ENCODE data around the gene AGBL5. TPM values are rescaled to one million over a fixed set of nuclear protein-coding genes. Genes with fewer than 3 reads are reported as not detected.

Gene AGBL5
- total RNA-seq, 1 experiment from 2014 or later: 40.0 TPM

DNA sequence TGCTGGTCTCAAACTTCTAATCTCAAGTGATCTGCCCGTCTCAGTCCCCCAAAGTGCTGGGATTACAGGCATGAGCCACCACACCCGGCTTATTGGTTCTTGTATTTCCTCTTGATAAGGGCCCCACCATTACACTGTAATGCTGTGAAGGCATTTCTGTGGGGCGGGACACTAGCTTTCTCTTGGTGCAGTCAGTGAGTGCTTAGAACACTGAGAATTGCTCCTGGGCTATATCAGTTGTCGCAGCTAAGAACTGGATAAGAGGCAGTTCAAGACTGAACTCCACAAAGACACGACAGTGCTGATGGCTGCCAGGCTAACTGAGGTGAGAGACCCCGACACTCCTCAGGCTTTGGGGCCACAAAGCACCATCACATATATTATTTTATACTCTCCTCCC, 37.2 kb downstream of the AGBL5 start:
- no peaks in the 10 kb centered on the region for H3K79me2 ChIP-seq (ENCODE audit: insufficient read depth, low read length)
- H3K9ac ChIP-seq (ENCODE audit: low read length): no peak overlapping the region
- DNase-seq (ENCODE audit: low read depth, low spot score) (no peak), ATAC-seq (no peak)
- no peaks in the 10 kb centered on the region for H3K9me2 ChIP-seq (ENCODE audit: insufficient read depth)
- no peaks in the 10 kb centered on the region for H4K20me1 ChIP-seq (ENCODE audit: insufficient read depth)
- no peak overlapping the region for H3K4me3 ChIP-seq (replicated peaks in 1 of 2; ENCODE audit: low read depth in 1 of 2, low read length in 2 of 2)
- no TSS peak for BruUV-seq (replicated peaks)
- TF ChIP-seq JUND (IDR thresholded peaks at IDR 0.05) (no peak), ZNF274 (IDR thresholded peaks at IDR 0.05; ENCODE audit: low read depth, low read length) (no peak), POLR2A (IDR thresholded peaks at IDR 0.05; ENCODE audit: borderline replicate concordance, extremely low read depth, insufficient read depth, insufficient read length) (no peak), CEBPB (IDR thresholded peaks at IDR 0.05; ENCODE audit: low read depth) (no peak), SP1 (IDR thresholded peaks at IDR 0.05; ENCODE audit: low read depth) (no peak), ELF1 (IDR thresholded peaks at IDR 0.05; ENCODE audit: borderline replicate concordance, low read depth) (no peak), FOSL1 (IDR thresholded peaks at IDR 0.05; ENCODE audit: low read depth) (no peak), EZH2phosphoT487 (IDR thresholded peaks at IDR 0.05; ENCODE audit: borderline replicate concordance) (no peak), CBX3 (IDR thresholded peaks at IDR 0.05; ENCODE audit: low read depth) (no peak), POLR2AphosphoS5 (IDR thresholded peaks at IDR 0.05; ENCODE audit: low read depth, low read length) (no peak), SIN3A (IDR thresholded peaks at IDR 0.05; ENCODE audit: low read depth) (no peak), RAD21 (IDR thresholded peaks at IDR 0.05; ENCODE audit: low read depth) (no peak), EGR1 (IDR thresholded peaks at IDR 0.05; ENCODE audit: low read depth) (no peak), ZFX (IDR thresholded peaks at IDR 0.05) (no peak), YY1 (IDR thresholded peaks at IDR 0.05; ENCODE audit: extremely low read depth, insufficient replicate concordance, low read depth, low read length) (no peak)
- TF ChIP-seq, protein P1, sequence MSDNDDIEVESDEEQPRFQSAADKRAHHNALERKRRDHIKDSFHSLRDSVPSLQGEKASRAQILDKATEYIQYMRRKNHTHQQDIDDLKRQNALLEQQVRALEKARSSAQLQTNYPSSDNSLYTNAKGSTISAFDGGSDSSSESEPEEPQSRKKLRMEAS (IDR thresholded peaks at IDR 0.05): no peak
- TF ChIP-seq, protein P2, sequence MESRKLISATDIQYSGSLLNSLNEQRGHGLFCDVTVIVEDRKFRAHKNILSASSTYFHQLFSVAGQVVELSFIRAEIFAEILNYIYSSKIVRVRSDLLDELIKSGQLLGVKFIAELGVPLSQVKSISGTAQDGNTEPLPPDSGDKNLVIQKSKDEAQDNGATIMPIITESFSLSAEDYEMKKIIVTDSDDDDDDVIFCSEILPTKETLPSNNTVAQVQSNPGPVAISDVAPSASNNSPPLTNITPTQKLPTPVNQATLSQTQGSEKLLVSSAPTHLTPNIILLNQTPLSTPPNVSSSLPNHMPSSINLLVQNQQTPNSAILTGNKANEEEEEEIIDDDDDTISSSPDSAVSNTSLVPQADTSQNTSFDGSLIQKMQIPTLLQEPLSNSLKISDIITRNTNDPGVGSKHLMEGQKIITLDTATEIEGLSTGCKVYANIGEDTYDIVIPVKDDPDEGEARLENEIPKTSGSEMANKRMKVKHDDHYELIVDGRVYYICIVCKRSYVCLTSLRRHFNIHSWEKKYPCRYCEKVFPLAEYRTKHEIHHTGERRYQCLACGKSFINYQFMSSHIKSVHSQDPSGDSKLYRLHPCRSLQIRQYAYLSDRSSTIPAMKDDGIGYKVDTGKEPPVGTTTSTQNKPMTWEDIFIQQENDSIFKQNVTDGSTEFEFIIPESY (IDR thresholded peaks at IDR 0.05; ENCODE audit: extremely low read depth, insufficient replicate concordance, low read length): no peak
- TF ChIP-seq, protein P3, sequence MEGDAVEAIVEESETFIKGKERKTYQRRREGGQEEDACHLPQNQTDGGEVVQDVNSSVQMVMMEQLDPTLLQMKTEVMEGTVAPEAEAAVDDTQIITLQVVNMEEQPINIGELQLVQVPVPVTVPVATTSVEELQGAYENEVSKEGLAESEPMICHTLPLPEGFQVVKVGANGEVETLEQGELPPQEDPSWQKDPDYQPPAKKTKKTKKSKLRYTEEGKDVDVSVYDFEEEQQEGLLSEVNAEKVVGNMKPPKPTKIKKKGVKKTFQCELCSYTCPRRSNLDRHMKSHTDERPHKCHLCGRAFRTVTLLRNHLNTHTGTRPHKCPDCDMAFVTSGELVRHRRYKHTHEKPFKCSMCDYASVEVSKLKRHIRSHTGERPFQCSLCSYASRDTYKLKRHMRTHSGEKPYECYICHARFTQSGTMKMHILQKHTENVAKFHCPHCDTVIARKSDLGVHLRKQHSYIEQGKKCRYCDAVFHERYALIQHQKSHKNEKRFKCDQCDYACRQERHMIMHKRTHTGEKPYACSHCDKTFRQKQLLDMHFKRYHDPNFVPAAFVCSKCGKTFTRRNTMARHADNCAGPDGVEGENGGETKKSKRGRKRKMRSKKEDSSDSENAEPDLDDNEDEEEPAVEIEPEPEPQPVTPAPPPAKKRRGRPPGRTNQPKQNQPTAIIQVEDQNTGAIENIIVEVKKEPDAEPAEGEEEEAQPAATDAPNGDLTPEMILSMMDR (IDR thresholded peaks at IDR 0.05 in 2 of 3, conservative IDR thresholded peaks at IDR 0.05 in 1 of 3; ENCODE audit: borderline replicate concordance in 1 of 3, insufficient read depth in 1 of 3, low read depth in 2 of 3, low read length in 2 of 3): no peak
- TF ChIP-seq, protein P4, sequence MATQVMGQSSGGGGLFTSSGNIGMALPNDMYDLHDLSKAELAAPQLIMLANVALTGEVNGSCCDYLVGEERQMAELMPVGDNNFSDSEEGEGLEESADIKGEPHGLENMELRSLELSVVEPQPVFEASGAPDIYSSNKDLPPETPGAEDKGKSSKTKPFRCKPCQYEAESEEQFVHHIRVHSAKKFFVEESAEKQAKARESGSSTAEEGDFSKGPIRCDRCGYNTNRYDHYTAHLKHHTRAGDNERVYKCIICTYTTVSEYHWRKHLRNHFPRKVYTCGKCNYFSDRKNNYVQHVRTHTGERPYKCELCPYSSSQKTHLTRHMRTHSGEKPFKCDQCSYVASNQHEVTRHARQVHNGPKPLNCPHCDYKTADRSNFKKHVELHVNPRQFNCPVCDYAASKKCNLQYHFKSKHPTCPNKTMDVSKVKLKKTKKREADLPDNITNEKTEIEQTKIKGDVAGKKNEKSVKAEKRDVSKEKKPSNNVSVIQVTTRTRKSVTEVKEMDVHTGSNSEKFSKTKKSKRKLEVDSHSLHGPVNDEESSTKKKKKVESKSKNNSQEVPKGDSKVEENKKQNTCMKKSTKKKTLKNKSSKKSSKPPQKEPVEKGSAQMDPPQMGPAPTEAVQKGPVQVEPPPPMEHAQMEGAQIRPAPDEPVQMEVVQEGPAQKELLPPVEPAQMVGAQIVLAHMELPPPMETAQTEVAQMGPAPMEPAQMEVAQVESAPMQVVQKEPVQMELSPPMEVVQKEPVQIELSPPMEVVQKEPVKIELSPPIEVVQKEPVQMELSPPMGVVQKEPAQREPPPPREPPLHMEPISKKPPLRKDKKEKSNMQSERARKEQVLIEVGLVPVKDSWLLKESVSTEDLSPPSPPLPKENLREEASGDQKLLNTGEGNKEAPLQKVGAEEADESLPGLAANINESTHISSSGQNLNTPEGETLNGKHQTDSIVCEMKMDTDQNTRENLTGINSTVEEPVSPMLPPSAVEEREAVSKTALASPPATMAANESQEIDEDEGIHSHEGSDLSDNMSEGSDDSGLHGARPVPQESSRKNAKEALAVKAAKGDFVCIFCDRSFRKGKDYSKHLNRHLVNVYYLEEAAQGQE (IDR thresholded peaks at IDR 0.05; ENCODE audit: low read depth): no peak
- TF ChIP-seq, protein P5, sequence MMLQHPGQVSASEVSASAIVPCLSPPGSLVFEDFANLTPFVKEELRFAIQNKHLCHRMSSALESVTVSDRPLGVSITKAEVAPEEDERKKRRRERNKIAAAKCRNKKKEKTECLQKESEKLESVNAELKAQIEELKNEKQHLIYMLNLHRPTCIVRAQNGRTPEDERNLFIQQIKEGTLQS (IDR thresholded peaks at IDR 0.05): no peak
- peaks cover 5 to 26% of the 10 kb centered on the region in 2 experiments for H3K4me1 ChIP-seq (ENCODE audit: control insufficient read depth in 1 of 2, insufficient read depth in 2 of 2, low read length in 2 of 2)
- intact Hi-C loops (cut with micrococcal nuclease): no loop called here
- H3K27ac ChIP-seq (ENCODE audit: low read depth, low read length): no peak overlapping the region
- H3K27me3 ChIP-seq (ENCODE audit: insufficient read depth, low read length): no peaks in the 10 kb centered on the region
- no peak overlapping the region for H2AFZ ChIP-seq (ENCODE audit: low read depth, low read length, poor library complexity, severe bottlenecking)
- CTCF ChIA-PET: interaction anchor here (0.8 to 2.6 kb wide), 3 partner anchors 103 to 214 kb away, joined by 5 to 10 read pairs (median 7); no protein-coding TSS in a partner anchor
- no peaks in the 10 kb centered on the region for H3K36me3 ChIP-seq (ENCODE audit: control insufficient read depth in 1 of 2, insufficient read depth in 2 of 2, low read length in 2 of 2)
- H3K9me3 ChIP-seq (ENCODE audit: control insufficient read depth in 1 of 2, insufficient read depth in 1 of 2, low read depth in 1 of 2, low read length in 2 of 2): no peaks in the 10 kb centered on the region
- RAD21 ChIA-PET (ENCODE audit: low non-redundant PET in 1 of 2, low total read pairs in 2 of 2, uncharacterized antibody in 2 of 2, unreplicated experiment in 2 of 2): no interaction called here
- POLR2A ChIA-PET: no interaction called here
- H3K4me2 ChIP-seq (ENCODE audit: low read length): no peak overlapping the region

Measured in HCT116 (cell line).